HEK293 (cell line): ENCODE results near the gene FAM120A.

Experiments used
- CTCF ChIA-PET: fragments of 350-600 bp; formaldehyde crosslinking; extraction: SDS; loops from one replicate; lab custom pipeline; 2021; ENCODE audit warnings: antibody characterized with exemption; lab: Yijun Ruan, JAX
- POLR2A ChIA-PET: fragments of 300-600 bp; formaldehyde crosslinking; extraction: SDS; loops from one replicate; lab custom pipeline; 2020; ENCODE audit warnings: antibody characterized with exemption, inconsistent platforms; lab: Yijun Ruan, JAX
- H3K27ac ChIP-seq: fragments of 200-500 bp; sonication (Bioruptor generic); 2 replicates; pipeline ENCODE4 v1.5.1; 2014; ENCODE audit warnings: low read depth, low read length, control low read depth, inconsistent platforms; ENCODE audit errors: extremely low read depth
- H3K36me3 ChIP-seq, 2 experiments: fragments of 200-500 bp in 1 of 2; sonication (Bioruptor generic) in 1 of 2; 1 replicate in 1 of 2; 2 replicates in 1 of 2; pipeline ENCODE4 v1.5.1; 2014 to 2017; ENCODE audit warnings: inconsistent platforms in 2 of 2, low read length in 2 of 2; ENCODE audit not compliant: control insufficient read depth in 2 of 2, insufficient read depth in 1 of 2
- H3K4me1 ChIP-seq: fragments of 200-500 bp; sonication (Bioruptor generic); 2 replicates; pipeline ENCODE4 v1.5.1; 2014; ENCODE audit warnings: mild to moderate bottlenecking, low read length, inconsistent platforms; ENCODE audit not compliant: control insufficient read depth, insufficient read depth
- H3K4me3 ChIP-seq: 2 replicates; pipeline ENCODE4 v1.5.1; 2011; ENCODE audit warnings: low read depth, mild to moderate bottlenecking, control low read depth, low read length, moderate library complexity
- H3K9me3 ChIP-seq: fragments of 200-500 bp; sonication (Bioruptor generic); 2 replicates; pipeline ENCODE4 v1.5.1; 2014; ENCODE audit warnings: low read depth, low read length, inconsistent platforms; ENCODE audit not compliant: control insufficient read depth, insufficient read depth
- CTCF ChIP-seq: fragments of 450-650 bp; formaldehyde crosslinking; IDR thresholded peaks from 2 replicates; pipeline ENCODE4 v1.5.1; 2016; ENCODE audit warnings: missing biosample characterization, missing genetic modification characterization
- ZBTB21 ChIP-seq: fragments of 450-650 bp; formaldehyde crosslinking; IDR thresholded peaks from 2 replicates; pipeline ENCODE4 v1.5.1; 2017; ENCODE audit warnings: missing biosample characterization, missing genetic modification characterization
- ZBTB49 ChIP-seq: fragments of 450-650 bp; formaldehyde crosslinking; IDR thresholded peaks from 2 replicates; pipeline ENCODE4 v1.5.1; 2016; ENCODE audit warnings: missing biosample characterization, missing genetic modification characterization, low read depth
- ZNF146 ChIP-seq: fragments of 450-650 bp; formaldehyde crosslinking; IDR thresholded peaks from 2 replicates; pipeline ENCODE4 v1.5.1; 2016; ENCODE audit warnings: missing biosample characterization, missing genetic modification characterization
- ZNF211 ChIP-seq: fragments of 450-650 bp; formaldehyde crosslinking; IDR thresholded peaks from 2 replicates; pipeline ENCODE4 v1.5.1; 2016; ENCODE audit warnings: low read depth, missing biosample characterization, missing genetic modification characterization
- ZNF394 ChIP-seq: fragments of 450-650 bp; formaldehyde crosslinking; IDR thresholded peaks from 2 replicates; pipeline ENCODE4 v1.5.1; 2016; ENCODE audit warnings: missing biosample characterization, missing genetic modification characterization, mild to moderate bottlenecking, moderate library complexity, borderline replicate concordance
- ZNF433 ChIP-seq: fragments of 450-650 bp; formaldehyde crosslinking; IDR thresholded peaks from 2 replicates; pipeline ENCODE4 v1.5.1; 2016; ENCODE audit warnings: missing biosample characterization, missing genetic modification characterization, low read depth
- ZNF530 ChIP-seq: fragments of 450-650 bp; formaldehyde crosslinking; IDR thresholded peaks from 2 replicates; pipeline ENCODE4 v1.5.1; 2016; ENCODE audit warnings: low read depth, missing biosample characterization, missing genetic modification characterization
- ZNF558 ChIP-seq: fragments of 450-650 bp; formaldehyde crosslinking; IDR thresholded peaks from 2 replicates; pipeline ENCODE4 v1.5.1; 2016; ENCODE audit warnings: missing biosample characterization, missing genetic modification characterization
- ZNF596 ChIP-seq: fragments of 450-650 bp; IDR thresholded peaks from 2 replicates; pipeline ENCODE4 v1.5.0; 2018; ENCODE audit warnings: missing biosample characterization, mild to moderate bottlenecking, missing genetic modification characterization, moderate library complexity
- ZNF624 ChIP-seq: fragments of 450-650 bp; formaldehyde crosslinking; IDR thresholded peaks from 2 replicates; pipeline ENCODE4 v1.5.1; 2017; ENCODE audit warnings: missing biosample characterization, missing genetic modification characterization
- ZNF707 ChIP-seq: fragments of 450-650 bp; formaldehyde crosslinking; IDR thresholded peaks from 2 replicates; pipeline ENCODE4 v1.5.1; 2016; ENCODE audit warnings: missing biosample characterization, missing genetic modification characterization
- TF ChIP-seq, protein P1 (sequence below): fragments of 450-650 bp; formaldehyde crosslinking; IDR thresholded peaks from 2 replicates; pipeline ENCODE4 v1.5.1; 2016; ENCODE audit warnings: missing biosample characterization, missing genetic modification characterization, borderline replicate concordance
- TF ChIP-seq, protein P2 (sequence below): fragments of 450-650 bp; formaldehyde crosslinking; IDR thresholded peaks from 2 replicates; pipeline ENCODE4 v1.5.1; 2016; ENCODE audit warnings: missing biosample characterization, missing genetic modification characterization

The FAM120A gene

DNA sequence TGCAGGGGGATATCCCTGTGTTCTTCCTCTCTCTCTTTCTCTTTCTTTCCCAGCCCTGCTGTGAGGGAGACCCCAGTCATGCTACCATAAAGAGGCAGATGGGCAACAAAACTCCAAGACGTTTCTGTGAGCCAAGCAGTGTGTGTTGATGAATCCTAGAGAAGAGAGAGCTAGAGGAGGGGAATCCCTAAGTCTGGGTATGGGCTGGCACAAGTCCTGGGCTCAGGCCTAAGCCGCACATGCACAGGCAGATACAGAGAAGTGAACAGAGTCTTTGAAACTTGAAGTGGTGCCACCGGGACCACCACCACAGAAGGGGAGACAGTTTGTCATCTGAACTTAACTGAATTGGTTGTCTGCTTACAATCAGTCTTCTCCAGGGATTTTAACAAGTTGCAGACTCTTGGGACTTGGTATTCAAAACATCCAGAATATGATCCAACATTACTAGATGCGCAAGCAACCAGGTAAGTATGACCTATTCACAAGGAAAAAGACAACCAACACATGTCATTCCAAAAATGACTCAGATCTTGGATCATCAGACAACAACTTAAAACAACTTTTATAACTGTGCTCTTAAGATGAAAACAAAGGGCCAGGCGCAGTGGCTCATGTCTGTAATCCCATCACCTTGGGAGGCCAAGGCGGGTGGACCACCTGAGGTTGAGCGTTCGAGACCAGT lies 10.4 kb upstream of the FAM120A start:
- no peak overlapping the region for H3K27ac ChIP-seq
- peaks cover 0 to 6% of the 10 kb centered on the region in 2 experiments; a peak in 1 of 3 replicates for H3K36me3 ChIP-seq
- no peaks in the 10 kb centered on the region for H3K9me3 ChIP-seq
- TF ChIP-seq ZNF624 (tag by site-specific recombination), result no peak
- TF ChIP-seq ZNF558 (tag by site-specific recombination), result no peak
- no peak overlapping the region for H3K4me3 ChIP-seq
- POLR2A ChIA-PET, result interaction anchor here (0.6 kb wide), 1 partner anchor 13 kb away, joined by 3 read pairs; the partner anchor contains the start of gene FAM120AOS
- CTCF ChIA-PET, result interaction anchor here (0.5 to 0.6 kb wide), 2 partner anchors 13 to 134 kb away, joined by 3 read pairs; no protein-coding TSS in a partner anchor
- no peaks in the 10 kb centered on the region for H3K4me1 ChIP-seq

- Histone ChIP-seq H3K4me1 (no peaks in the 10 kb centered on the region), H3K36me3 (peaks cover 15 to 45% of the 10 kb centered on the region in 2 experiments; a peak in 2 of 3 replicates), H3K9me3 (no peaks in the 10 kb centered on the region), H3K4me3 (no peak overlapping the region), H3K27ac (no peak overlapping the region)
- TF ChIP-seq ZBTB21 (tag by site-specific recombination) (no peak), ZNF433 (tag by site-specific recombination) (no peak), ZNF596 (tag by site-specific recombination) (no peak), ZNF530 (tag by site-specific recombination) (no peak), ZNF394 (no peak), ZNF146 (tag by site-specific recombination) (no peak), CTCF (tag by site-specific recombination) (no peak), ZBTB49 (tag by site-specific recombination) (no peak), ZNF211 (tag by site-specific recombination) (no peak), ZNF707 (no peak)
- TF ChIP-seq, protein P1, sequence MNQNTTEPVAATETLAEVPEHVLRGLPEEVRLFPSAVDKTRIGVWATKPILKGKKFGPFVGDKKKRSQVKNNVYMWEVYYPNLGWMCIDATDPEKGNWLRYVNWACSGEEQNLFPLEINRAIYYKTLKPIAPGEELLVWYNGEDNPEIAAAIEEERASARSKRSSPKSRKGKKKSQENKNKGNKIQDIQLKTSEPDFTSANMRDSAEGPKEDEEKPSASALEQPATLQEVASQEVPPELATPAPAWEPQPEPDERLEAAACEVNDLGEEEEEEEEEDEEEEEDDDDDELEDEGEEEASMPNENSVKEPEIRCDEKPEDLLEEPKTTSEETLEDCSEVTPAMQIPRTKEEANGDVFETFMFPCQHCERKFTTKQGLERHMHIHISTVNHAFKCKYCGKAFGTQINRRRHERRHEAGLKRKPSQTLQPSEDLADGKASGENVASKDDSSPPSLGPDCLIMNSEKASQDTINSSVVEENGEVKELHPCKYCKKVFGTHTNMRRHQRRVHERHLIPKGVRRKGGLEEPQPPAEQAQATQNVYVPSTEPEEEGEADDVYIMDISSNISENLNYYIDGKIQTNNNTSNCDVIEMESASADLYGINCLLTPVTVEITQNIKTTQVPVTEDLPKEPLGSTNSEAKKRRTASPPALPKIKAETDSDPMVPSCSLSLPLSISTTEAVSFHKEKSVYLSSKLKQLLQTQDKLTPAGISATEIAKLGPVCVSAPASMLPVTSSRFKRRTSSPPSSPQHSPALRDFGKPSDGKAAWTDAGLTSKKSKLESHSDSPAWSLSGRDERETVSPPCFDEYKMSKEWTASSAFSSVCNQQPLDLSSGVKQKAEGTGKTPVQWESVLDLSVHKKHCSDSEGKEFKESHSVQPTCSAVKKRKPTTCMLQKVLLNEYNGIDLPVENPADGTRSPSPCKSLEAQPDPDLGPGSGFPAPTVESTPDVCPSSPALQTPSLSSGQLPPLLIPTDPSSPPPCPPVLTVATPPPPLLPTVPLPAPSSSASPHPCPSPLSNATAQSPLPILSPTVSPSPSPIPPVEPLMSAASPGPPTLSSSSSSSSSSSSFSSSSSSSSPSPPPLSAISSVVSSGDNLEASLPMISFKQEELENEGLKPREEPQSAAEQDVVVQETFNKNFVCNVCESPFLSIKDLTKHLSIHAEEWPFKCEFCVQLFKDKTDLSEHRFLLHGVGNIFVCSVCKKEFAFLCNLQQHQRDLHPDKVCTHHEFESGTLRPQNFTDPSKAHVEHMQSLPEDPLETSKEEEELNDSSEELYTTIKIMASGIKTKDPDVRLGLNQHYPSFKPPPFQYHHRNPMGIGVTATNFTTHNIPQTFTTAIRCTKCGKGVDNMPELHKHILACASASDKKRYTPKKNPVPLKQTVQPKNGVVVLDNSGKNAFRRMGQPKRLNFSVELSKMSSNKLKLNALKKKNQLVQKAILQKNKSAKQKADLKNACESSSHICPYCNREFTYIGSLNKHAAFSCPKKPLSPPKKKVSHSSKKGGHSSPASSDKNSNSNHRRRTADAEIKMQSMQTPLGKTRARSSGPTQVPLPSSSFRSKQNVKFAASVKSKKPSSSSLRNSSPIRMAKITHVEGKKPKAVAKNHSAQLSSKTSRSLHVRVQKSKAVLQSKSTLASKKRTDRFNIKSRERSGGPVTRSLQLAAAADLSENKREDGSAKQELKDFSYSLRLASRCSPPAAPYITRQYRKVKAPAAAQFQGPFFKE (tag by site-specific recombination), result no peak
- TF ChIP-seq, protein P2, sequence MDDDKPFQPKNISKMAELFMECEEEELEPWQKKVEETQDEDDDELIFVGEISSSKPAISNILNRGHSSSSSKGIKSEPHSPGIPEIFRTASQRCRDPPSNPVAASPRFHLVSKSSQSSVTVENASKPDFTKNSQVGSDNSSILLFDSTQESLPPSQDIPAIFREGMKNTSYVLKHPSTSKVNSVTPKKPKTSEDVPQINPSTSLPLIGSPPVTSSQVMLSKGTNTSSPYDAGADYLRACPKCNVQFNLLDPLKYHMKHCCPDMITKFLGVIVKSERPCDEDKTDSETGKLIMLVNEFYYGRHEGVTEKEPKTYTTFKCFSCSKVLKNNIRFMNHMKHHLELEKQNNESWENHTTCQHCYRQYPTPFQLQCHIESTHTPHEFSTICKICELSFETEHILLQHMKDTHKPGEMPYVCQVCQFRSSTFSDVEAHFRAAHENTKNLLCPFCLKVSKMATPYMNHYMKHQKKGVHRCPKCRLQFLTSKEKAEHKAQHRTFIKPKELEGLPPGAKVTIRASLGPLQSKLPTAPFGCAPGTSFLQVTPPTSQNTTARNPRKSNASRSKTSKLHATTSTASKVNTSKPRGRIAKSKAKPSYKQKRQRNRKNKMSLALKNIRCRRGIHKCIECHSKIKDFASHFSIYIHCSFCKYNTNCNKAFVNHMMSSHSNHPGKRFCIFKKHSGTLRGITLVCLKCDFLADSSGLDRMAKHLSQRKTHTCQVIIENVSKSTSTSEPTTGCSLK (tag by site-specific recombination), result no peak
- ChIA-PET POLR2A (no interaction called here), CTCF (interaction anchor here (1.1 kb wide), 1 partner anchor 10 kb away, joined by 3 read pairs; no protein-coding TSS in a partner anchor)
Measured at GRCh38 chr9:93446073-93446472, 5.4 kb upstream of the FAM120A start.
